HG02571 (cell line): ENCODE measurements around the gene STX18.

ENCODE experiments used
- ATAC-seq: cut with Tn5 transposase; IDR thresholded peaks from one replicate; pipeline ENCODE4 v1.9.1; 2021; ENCODE audit warnings: mild to moderate bottlenecking, moderate library complexity; ENCODE audit not compliant: unreplicated experiment

STX18 gene

GRCh38 chr4:4440333-4441061, 101.4 kb downstream of the STX18 start:
- ATAC-seq, result no peak

GRCh38 chr4:4439782-4440181, 102.1 kb downstream of the STX18 start:
- no peak for ATAC-seq

- no peak for ATAC-seq
These were observed 103.0 kb downstream of the STX18 start for GRCh38 chr4:4438891-4439290.

GRCh38 chr4:4437798-4438470, 103.9 kb downstream of the STX18 start:
- no peak for ATAC-seq

- no peak for ATAC-seq
These were observed 105.5 kb downstream of the STX18 start for GRCh38 chr4:4436244-4436823.

- ATAC-seq, result no peak
These were observed 107.9 kb downstream of the STX18 start for GRCh38 chr4:4433941-4434340.

GRCh38 chr4:4432341-4433125, 109.3 kb downstream of the STX18 start:
- ATAC-seq, result no peak

GRCh38 chr4:4430492-4431195, 111.2 kb downstream of the STX18 start:
- no peak for ATAC-seq

- no peak for ATAC-seq
These were observed 112.6 kb downstream of the STX18 start for GRCh38 chr4:4428966-4429875.

GRCh38 chr4:4427886-4428285, 114.0 kb downstream of the STX18 start:
- ATAC-seq, result no peak

GRCh38 chr4:4427121-4427870, 114.6 kb downstream of the STX18 start:
- ATAC-seq, result no peak

GRCh38 chr4:4426511-4427120, 115.2 kb downstream of the STX18 start:
- no peak for ATAC-seq

- no peak for ATAC-seq
These were observed 116.2 kb downstream of the STX18 start for GRCh38 chr4:4425696-4426095.

GRCh38 chr4:4425119-4425690, 116.6 kb downstream of the STX18 start:
- no peak for ATAC-seq

- no peak for ATAC-seq
These were observed 117.2 kb downstream of the STX18 start for GRCh38 chr4:4424499-4425115.

GRCh38 chr4:4423706-4424498, 117.9 kb downstream of the STX18 start:
- no peak for ATAC-seq

GRCh38 chr4:4422856-4423499, 118.9 kb downstream of the STX18 start:
- no peak for ATAC-seq
